ENCODE data around the gene TLCD5. TPM values are rescaled to one million over a fixed set of nuclear protein-coding genes. Genes with fewer than 3 reads are reported as not detected.

Gene TLCD5
- total RNA-seq, 4 donors from 2014 or later = 0.27 to 1.0 (median 0.70) TPM

DNA sequence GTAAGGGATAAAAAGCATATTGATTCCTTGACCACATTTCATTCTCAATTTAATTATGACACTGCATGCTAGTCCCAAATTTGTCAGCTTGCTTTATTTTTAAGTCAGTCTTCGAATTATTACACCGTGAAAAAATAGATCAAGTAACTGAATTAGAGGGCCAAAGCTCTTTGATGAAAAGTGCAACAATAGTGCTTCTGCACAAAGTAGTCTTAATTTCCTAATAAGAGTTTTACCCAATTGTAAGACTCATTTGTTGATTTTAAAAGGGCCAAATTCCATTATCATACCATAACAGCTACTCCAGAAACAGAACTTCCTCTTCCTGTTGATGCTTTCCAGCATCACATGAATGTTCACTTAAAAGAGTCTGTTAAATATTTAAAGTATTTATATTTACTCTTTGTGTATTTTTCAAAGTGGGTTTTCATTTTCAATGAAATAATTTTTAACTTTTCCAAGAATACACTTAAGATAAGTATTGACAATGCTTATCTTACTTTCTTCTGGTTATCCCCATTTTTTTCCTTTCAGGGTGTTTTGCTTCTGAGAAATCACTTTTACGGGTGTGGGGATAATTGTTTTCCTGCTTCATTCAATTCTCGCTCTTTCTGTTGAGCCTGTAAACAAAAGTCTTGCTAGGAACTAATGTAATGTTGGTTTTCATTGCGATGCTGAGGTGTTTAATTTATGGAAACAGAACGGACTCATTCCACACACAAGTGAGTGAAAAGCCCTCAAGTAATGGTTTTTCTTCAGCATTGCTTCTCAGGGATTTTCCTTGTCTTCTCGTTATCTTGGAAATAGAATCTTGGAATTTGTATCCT, 13.2 kb downstream of the TLCD5 start:
- in situ Hi-C loops (cut with MboI; ENCODE audit: low sequenced_read_pairs in 4 of 4) (loop anchor here in 2 of 4 donors (25.0 kb wide), 1 partner anchor 99 kb away; no protein-coding TSS in a partner anchor), intact Hi-C loops (cut with DNase I; ENCODE audit: low total_unique reads) (no loop called here)
- TF ChIP-seq, protein P1, sequence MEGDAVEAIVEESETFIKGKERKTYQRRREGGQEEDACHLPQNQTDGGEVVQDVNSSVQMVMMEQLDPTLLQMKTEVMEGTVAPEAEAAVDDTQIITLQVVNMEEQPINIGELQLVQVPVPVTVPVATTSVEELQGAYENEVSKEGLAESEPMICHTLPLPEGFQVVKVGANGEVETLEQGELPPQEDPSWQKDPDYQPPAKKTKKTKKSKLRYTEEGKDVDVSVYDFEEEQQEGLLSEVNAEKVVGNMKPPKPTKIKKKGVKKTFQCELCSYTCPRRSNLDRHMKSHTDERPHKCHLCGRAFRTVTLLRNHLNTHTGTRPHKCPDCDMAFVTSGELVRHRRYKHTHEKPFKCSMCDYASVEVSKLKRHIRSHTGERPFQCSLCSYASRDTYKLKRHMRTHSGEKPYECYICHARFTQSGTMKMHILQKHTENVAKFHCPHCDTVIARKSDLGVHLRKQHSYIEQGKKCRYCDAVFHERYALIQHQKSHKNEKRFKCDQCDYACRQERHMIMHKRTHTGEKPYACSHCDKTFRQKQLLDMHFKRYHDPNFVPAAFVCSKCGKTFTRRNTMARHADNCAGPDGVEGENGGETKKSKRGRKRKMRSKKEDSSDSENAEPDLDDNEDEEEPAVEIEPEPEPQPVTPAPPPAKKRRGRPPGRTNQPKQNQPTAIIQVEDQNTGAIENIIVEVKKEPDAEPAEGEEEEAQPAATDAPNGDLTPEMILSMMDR (IDR thresholded peaks at IDR 0.05 in 4 of 5, conservative IDR thresholded peaks at IDR 0.05 in 1 of 5) = no peak
- TF ChIP-seq POLR2A (IDR thresholded peaks at IDR 0.05) = no peak
- DNase-seq = no peak
- Histone ChIP-seq H3K27me3 (no peaks in the 10 kb centered on the region), H3K9me3 (no peaks in the 10 kb centered on the region), H3K4me1 (peaks cover 47 to 54% of the 10 kb centered on the region in 2 donors), H3K27ac (peak overlapping the region; percentile 97 to 99 (median 98)), H3K4me3 (peak overlapping the region; percentile 81 to 96 (median 90)), H3K36me3 (no peaks in the 10 kb centered on the region)
- no peak for ATAC-seq

DNA sequence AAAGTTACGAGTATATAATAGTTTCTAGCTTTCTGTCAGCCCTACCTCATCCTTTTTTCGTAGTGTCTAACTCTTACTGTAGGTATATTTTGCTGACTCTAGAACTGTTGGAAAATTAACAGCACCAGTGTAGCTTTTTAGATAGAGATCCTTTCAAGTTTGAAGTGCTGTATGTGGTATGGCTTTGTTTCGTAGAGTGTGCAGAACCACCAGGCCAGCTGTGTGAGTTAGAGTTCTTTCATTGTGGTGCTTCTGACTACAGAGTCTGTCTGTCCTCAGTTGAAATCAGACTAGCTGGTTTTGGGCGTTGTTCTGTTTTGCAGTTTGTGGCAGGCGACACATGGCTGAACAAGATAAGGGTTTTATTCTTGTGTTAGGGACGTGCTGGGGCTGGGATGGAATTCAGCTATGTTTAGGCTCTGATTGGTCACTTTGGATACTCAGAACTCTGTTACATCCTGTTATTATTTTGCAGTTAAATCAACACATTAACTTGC, 14.3 kb downstream of the TLCD5 start:
- Histone ChIP-seq H3K27ac (peak overlapping the region; percentile 97 to 99 (median 98)), H3K4me3 (peak overlapping the region; percentile 81 to 96 (median 90)), H3K36me3 (no peaks in the 10 kb centered on the region), H3K9me3 (no peaks in the 10 kb centered on the region), H3K27me3 (no peaks in the 10 kb centered on the region), H3K4me1 (peaks cover 54 to 58% of the 10 kb centered on the region in 2 donors)
- ATAC-seq = no peak
- intact Hi-C loops (cut with DNase I; ENCODE audit: low total_unique reads) (no loop called here), in situ Hi-C loops (cut with MboI; ENCODE audit: low sequenced_read_pairs in 4 of 4) (loop anchor here in 2 of 4 donors (25.0 kb wide), 1 partner anchor 98 kb away; no protein-coding TSS in a partner anchor)
- TF ChIP-seq, protein P1 (IDR thresholded peaks at IDR 0.05 in 4 of 5, conservative IDR thresholded peaks at IDR 0.05 in 1 of 5) = no peak
- TF ChIP-seq POLR2A (IDR thresholded peaks at IDR 0.05) = peak in 1 of 2 donors; percentile 15
- no peak for DNase-seq

DNA sequence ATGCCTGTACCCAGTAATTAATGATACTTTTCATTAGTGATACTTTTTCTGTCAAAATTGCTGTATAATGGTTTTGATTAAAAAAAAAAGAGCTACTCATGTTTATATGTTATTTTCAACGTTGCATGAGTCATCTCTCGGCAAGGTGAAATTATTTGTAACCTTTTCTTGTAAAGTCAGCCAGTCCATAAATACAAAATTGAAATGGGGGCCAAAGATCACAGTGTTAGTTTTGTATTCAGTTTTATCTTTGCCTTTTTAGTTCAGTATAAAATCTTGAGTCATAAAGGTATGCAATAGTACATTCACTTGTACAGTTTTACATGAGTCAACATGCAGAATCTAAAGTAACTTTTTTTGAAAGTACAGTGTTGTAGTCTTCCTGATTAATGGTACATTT, 15.4 kb downstream of the TLCD5 start:
- DNase-seq (no peak), ATAC-seq (no peak)
- H3K4me3 ChIP-seq = peak overlapping the region; percentile 81 to 96 (median 90)
- no peak for TF ChIP-seq POLR2A (IDR thresholded peaks at IDR 0.05)
- TF ChIP-seq, protein P1 (IDR thresholded peaks at IDR 0.05 in 4 of 5, conservative IDR thresholded peaks at IDR 0.05 in 1 of 5) = no peak
- H3K36me3 ChIP-seq = no peaks in the 10 kb centered on the region
- H3K27ac ChIP-seq = peak overlapping the region; percentile 97 to 99 (median 98)
- intact Hi-C loops (cut with DNase I; ENCODE audit: low total_unique reads) (loop anchor here (10.0 kb wide), 1 partner anchor 1036 kb away; no protein-coding TSS in a partner anchor), in situ Hi-C loops (cut with MboI; ENCODE audit: low sequenced_read_pairs in 4 of 4) (loop anchor here in 2 of 4 donors (25.0 kb wide), 1 partner anchor 97 kb away; no protein-coding TSS in a partner anchor)
- H3K4me1 ChIP-seq = peaks cover 64 to 69% of the 10 kb centered on the region in 2 donors
- no peaks in the 10 kb centered on the region for H3K27me3 ChIP-seq
- H3K9me3 ChIP-seq = no peaks in the 10 kb centered on the region

DNA sequence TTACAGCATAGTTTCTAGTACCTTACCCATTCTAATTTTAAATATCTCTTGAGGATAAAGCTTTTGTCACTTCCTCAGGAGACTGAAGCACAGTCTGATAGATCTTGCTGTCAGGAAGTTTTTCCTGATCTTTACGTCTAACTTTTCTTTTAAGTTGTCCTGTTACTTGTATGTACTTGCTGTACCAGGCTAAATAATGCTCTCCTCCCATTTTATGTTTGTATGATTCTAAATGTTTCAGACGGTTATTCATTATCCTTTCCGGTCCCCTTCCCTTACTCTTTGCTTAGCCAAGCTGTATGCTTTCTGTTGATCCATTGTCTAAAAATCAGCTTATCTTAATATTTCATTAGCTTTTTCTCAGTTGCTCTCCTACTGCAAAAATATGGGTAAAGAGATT, 17.1 kb downstream of the TLCD5 start:
- peak overlapping the region; percentile 87 to 99 (median 98) for H3K27ac ChIP-seq
- H3K36me3 ChIP-seq = no peaks in the 10 kb centered on the region
- H3K9me3 ChIP-seq = no peaks in the 10 kb centered on the region
- peaks cover 81 to 84% of the 10 kb centered on the region in 2 donors for H3K4me1 ChIP-seq
- DNase-seq = no peak
- ATAC-seq = no peak
- no peaks in the 10 kb centered on the region for H3K27me3 ChIP-seq
- no peak overlapping the region for H3K4me3 ChIP-seq
- TF ChIP-seq, protein P1 (IDR thresholded peaks at IDR 0.05 in 4 of 5, conservative IDR thresholded peaks at IDR 0.05 in 1 of 5) = no peak
- no peak for TF ChIP-seq POLR2A (IDR thresholded peaks at IDR 0.05)
- in situ Hi-C loops (cut with MboI; ENCODE audit: low sequenced_read_pairs in 4 of 4) (loop anchor here in 2 of 4 donors (25.0 kb wide), 1 partner anchor 95 kb away; no protein-coding TSS in a partner anchor), intact Hi-C loops (cut with DNase I; ENCODE audit: low total_unique reads) (loop anchor here (10.0 kb wide), 1 partner anchor 1037 kb away; no protein-coding TSS in a partner anchor)
